Measurements from ENCODE around the gene MUC4. TPM values are rescaled to one million over a fixed set of nuclear protein-coding genes. Genes with fewer than 3 reads are reported as not detected.

Gene MUC4
- total and polyA plus RNA-seq, 10 of the 15 experiments (the other 5 are each of a cell fraction or from before 2014, with no cell fraction given) = 0.02 to 0.46 (median 0.27) TPM; not detected in 4

DNA sequence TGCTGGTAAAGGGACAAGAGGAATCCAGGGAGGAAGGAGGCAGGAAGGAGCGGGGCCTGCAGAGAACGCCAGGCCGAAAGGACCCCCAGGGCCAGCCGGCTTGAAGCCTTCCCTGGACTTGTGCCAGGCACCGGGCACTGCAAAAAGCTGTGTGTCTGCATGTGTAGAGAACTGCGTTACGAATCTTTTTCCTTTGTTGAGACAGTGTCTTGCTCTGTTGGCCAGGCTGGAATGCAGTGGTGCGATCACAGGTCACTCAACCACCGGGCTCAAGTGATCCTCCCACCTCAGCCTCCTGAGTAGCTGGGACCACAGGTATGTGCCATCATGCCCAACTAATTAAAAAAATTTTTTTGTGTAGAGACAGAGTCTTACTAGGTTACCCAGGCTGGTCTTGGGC is 17.0 kb upstream of the MUC4 start:
- no peak for ATAC-seq
- CTCF ChIA-PET = interaction anchor here (1.2 kb wide), 1 partner anchor 23 kb away, joined by 4 read pairs; no protein-coding TSS in a partner anchor
- no peaks in the 10 kb centered on the region for H3K4me1 ChIP-seq (ENCODE audit: control insufficient read depth, insufficient read depth, low read length)
- in situ Hi-C loops (cut with MboI) (no loop called here), intact Hi-C loops (cut with micrococcal nuclease; ENCODE audit: unreplicated experiment) (no loop called here)
- BruUV-seq (replicated peaks) = no TSS peak
- no peak for DNase-seq (ENCODE audit: low read depth, low spot score)
- SMC1A ChIA-PET (ENCODE audit: uncharacterized antibody, unreplicated experiment) = no interaction called here
- H3K36me3 ChIP-seq (ENCODE audit: control insufficient read depth in 2 of 2, insufficient read depth in 2 of 2, low read length in 1 of 2) = no peaks in the 10 kb centered on the region
- no peak overlapping the region for H3K9ac ChIP-seq (ENCODE audit: control insufficient read depth, insufficient read depth, low read length)
- H3K79me2 ChIP-seq (ENCODE audit: control insufficient read depth, insufficient read depth, low read length) = no peaks in the 10 kb centered on the region
- WGBS (ENCODE audit: insufficient coverage, insufficient replicate concordance, low lambda C conversion rate, missing lambda C conversion rate) = 86% methylated on average over 9 of the region's 9 CpGs
- no peak for TF ChIP-seq SREBF1 (IDR thresholded peaks at IDR 0.05; ENCODE audit: low read length)
- TF ChIP-seq NBN (IDR thresholded peaks at IDR 0.05) = no peak
- no peak for TF ChIP-seq EZH2 (IDR thresholded peaks at IDR 0.05; ENCODE audit: borderline replicate concordance, control insufficient read depth, low read depth, low read length)
- TF ChIP-seq, protein P1, sequence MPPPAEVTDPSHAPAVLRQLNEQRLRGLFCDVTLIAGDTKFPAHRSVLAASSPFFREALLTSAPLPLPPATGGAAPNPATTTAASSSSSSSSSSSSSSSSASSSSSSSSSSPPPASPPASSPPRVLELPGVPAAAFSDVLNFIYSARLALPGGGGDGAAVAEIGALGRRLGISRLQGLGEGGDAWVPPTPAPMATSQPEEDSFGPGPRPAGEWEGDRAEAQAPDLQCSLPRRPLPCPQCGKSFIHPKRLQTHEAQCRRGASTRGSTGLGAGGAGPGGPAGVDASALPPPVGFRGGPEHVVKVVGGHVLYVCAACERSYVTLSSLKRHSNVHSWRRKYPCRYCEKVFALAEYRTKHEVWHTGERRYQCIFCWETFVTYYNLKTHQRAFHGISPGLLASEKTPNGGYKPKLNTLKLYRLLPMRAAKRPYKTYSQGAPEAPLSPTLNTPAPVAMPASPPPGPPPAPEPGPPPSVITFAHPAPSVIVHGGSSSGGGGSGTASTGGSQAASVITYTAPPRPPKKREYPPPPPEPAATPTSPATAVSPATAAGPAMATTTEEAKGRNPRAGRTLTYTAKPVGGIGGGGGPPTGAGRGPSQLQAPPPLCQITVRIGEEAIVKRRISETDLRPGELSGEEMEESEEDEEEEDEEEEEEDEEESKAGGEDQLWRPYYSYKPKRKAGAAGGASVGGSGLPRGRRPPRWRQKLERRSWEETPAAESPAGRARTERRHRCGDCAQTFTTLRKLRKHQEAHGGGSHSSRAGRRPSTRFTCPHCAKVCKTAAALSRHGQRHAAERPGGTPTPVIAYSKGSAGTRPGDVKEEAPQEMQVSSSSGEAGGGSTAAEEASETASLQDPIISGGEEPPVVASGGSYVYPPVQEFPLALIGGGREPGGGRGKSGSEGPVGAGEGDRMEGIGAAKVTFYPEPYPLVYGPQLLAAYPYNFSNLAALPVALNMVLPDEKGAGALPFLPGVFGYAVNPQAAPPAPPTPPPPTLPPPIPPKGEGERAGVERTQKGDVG (CRISPR knock-in tag; IDR thresholded peaks at IDR 0.05) = no peak
- TF ChIP-seq ZNF622 (IDR thresholded peaks at IDR 0.05) = no peak
- no peak for TF ChIP-seq NFIC (IDR thresholded peaks at IDR 0.05; ENCODE audit: low read depth, low read length)
- RAD21 ChIA-PET (ENCODE audit: unreplicated experiment) = no interaction called here
- FAIRE-seq = no peak
- no peaks in the 10 kb centered on the region; a peak in 1 of 4 replicates for H3K27me3 ChIP-seq (replicated peaks in 1 of 2; ENCODE audit: control insufficient read depth in 2 of 2, insufficient read depth in 2 of 2, low read length in 1 of 2)
- H4K20me1 ChIP-seq (ENCODE audit: control insufficient read depth, insufficient read depth) = no peaks in the 10 kb centered on the region
- H3K4me3 ChIP-seq = no peak overlapping the region
- H3K4me2 ChIP-seq (ENCODE audit: control insufficient read depth, insufficient read depth) = no peak overlapping the region
- H3K9me3 ChIP-seq (replicated peaks; ENCODE audit: control insufficient read depth, insufficient read depth, low read length) = no peaks in the 10 kb centered on the region
- H2AFZ ChIP-seq (ENCODE audit: control insufficient read depth, low read depth, low read length) = no peak overlapping the region
- H3K27ac ChIP-seq (ENCODE audit: control insufficient read depth, insufficient read depth) = no peak overlapping the region
- POLR2A ChIA-PET = no interaction called here

Measured in GM12878 (cell line).